Measurements from ENCODE around the gene CARS1. TPM values are rescaled to one million over a fixed set of nuclear protein-coding genes. Genes with fewer than 3 reads are reported as not detected.
A peak's percentile ranks its signal among the peaks of the same experiment; 100 is the strongest.

CARS1 gene
- total RNA-seq, 6 donors from 2014 or later: 28.9 to 54.1 (median 43.0) TPM

GRCh38 chr11:3086671-3087150 is 29.5 kb upstream of the CARS1 start:
- no peak overlapping the region for H3K4me3 ChIP-seq
- H3K9me3 ChIP-seq: no peaks in the 10 kb centered on the region
- peaks cover 0 to 2% (median 2%) of the 10 kb centered on the region in 4 donors for H3K4me1 ChIP-seq
- H3K27me3 ChIP-seq: no peaks in the 10 kb centered on the region
- peaks cover 0 to 41% (median 27%) of the 10 kb centered on the region in 4 donors for H3K36me3 ChIP-seq
- H3K27ac ChIP-seq: no peak overlapping the region
- peak in 1 of 2 donors; percentile 68 for DNase-seq
- no peak for ATAC-seq (ENCODE audit: low FRiP score in 2 of 2)
- 54 to 64% methylated on average over 5 to 9 of the region's 9 CpGs for WGBS, 2 donors
- TF ChIP-seq CTCF (IDR thresholded peaks at IDR 0.05) (no peak), EP300 (IDR thresholded peaks at IDR 0.05) (no peak), POLR2A (IDR thresholded peaks at IDR 0.05) (no peak), POLR2AphosphoS5 (IDR thresholded peaks at IDR 0.05) (no peak)

GRCh38 chr11:3086114-3086513 is 28.9 kb upstream of the CARS1 start:
- WGBS, 2 donors: 78% methylated on average over 8 of the region's 8 CpGs; no CpG with 5 or more reads in 1 of the 2 donors
- TF ChIP-seq CTCF (IDR thresholded peaks at IDR 0.05): no peak
- TF ChIP-seq POLR2A (IDR thresholded peaks at IDR 0.05): no peak
- no peak for TF ChIP-seq POLR2AphosphoS5 (IDR thresholded peaks at IDR 0.05)
- no peak for TF ChIP-seq EP300 (IDR thresholded peaks at IDR 0.05)
- Histone ChIP-seq H3K27me3 (no peaks in the 10 kb centered on the region), H3K36me3 (peaks cover 0 to 38% (median 27%) of the 10 kb centered on the region in 4 donors), H3K4me1 (no peaks in the 10 kb centered on the region), H3K27ac (no peak overlapping the region), H3K9me3 (no peaks in the 10 kb centered on the region), H3K4me3 (no peak overlapping the region)
- DNase-seq: peak in 1 of 2 donors; percentile 59
- no peak for ATAC-seq (ENCODE audit: low FRiP score in 2 of 2)

GRCh38 chr11:3085052-3085451 is 27.8 kb upstream of the CARS1 start:
- peaks cover 0 to 27% (median 19%) of the 10 kb centered on the region in 4 donors for H3K36me3 ChIP-seq
- no peak overlapping the region for H3K27ac ChIP-seq
- no peak overlapping the region for H3K4me3 ChIP-seq
- H3K4me1 ChIP-seq: no peaks in the 10 kb centered on the region
- H3K9me3 ChIP-seq: no peaks in the 10 kb centered on the region
- ATAC-seq (ENCODE audit: low FRiP score in 2 of 2) (no peak), DNase-seq (no peak)
- 66 to 82% methylated on average over 2 to 5 of the region's 5 CpGs for WGBS, 2 donors
- no peak for TF ChIP-seq CTCF (IDR thresholded peaks at IDR 0.05)
- no peak for TF ChIP-seq EP300 (IDR thresholded peaks at IDR 0.05)
- TF ChIP-seq POLR2AphosphoS5 (IDR thresholded peaks at IDR 0.05): no peak
- no peak for TF ChIP-seq POLR2A (IDR thresholded peaks at IDR 0.05)
- H3K27me3 ChIP-seq: no peaks in the 10 kb centered on the region

GRCh38 chr11:3083321-3083720 is 26.1 kb upstream of the CARS1 start:
- 58 to 65% methylated on average over 7 to 8 of the region's 8 CpGs for WGBS, 2 donors
- Histone ChIP-seq H3K27me3 (no peaks in the 10 kb centered on the region), H3K36me3 (peaks cover 0 to 10% (median 6%) of the 10 kb centered on the region in 4 donors), H3K4me1 (no peaks in the 10 kb centered on the region), H3K4me3 (no peak overlapping the region), H3K9me3 (no peaks in the 10 kb centered on the region), H3K27ac (no peak overlapping the region)
- ATAC-seq (ENCODE audit: low FRiP score in 2 of 2) (no peak), DNase-seq (no peak)
- no peak for TF ChIP-seq POLR2A (IDR thresholded peaks at IDR 0.05)
- TF ChIP-seq POLR2AphosphoS5 (IDR thresholded peaks at IDR 0.05): no peak
- no peak for TF ChIP-seq CTCF (IDR thresholded peaks at IDR 0.05)
- TF ChIP-seq EP300 (IDR thresholded peaks at IDR 0.05): no peak

GRCh38 chr11:3081386-3081751 is 24.1 kb upstream of the CARS1 start:
- Histone ChIP-seq H3K36me3 (no peaks in the 10 kb centered on the region), H3K27me3 (no peaks in the 10 kb centered on the region), H3K27ac (no peak overlapping the region), H3K4me1 (no peaks in the 10 kb centered on the region), H3K9me3 (no peaks in the 10 kb centered on the region), H3K4me3 (no peak overlapping the region)
- ATAC-seq (ENCODE audit: low FRiP score in 2 of 2) (no peak), DNase-seq (no peak)
- TF ChIP-seq POLR2AphosphoS5 (IDR thresholded peaks at IDR 0.05) (no peak), EP300 (IDR thresholded peaks at IDR 0.05) (no peak), POLR2A (IDR thresholded peaks at IDR 0.05) (no peak), CTCF (IDR thresholded peaks at IDR 0.05) (no peak)
- 84 to 87% methylated on average over 6 of the region's 6 CpGs for WGBS, 2 donors
